GM04503 (cell line): ENCODE measurements around the gene KCNA1.

ENCODE experiments used
- DNase-seq: peaks from one replicate; pipeline ENCODE4 v3.0.0-alpha.2; 2012; ENCODE audit warnings: low read depth

Gene KCNA1

DNA sequence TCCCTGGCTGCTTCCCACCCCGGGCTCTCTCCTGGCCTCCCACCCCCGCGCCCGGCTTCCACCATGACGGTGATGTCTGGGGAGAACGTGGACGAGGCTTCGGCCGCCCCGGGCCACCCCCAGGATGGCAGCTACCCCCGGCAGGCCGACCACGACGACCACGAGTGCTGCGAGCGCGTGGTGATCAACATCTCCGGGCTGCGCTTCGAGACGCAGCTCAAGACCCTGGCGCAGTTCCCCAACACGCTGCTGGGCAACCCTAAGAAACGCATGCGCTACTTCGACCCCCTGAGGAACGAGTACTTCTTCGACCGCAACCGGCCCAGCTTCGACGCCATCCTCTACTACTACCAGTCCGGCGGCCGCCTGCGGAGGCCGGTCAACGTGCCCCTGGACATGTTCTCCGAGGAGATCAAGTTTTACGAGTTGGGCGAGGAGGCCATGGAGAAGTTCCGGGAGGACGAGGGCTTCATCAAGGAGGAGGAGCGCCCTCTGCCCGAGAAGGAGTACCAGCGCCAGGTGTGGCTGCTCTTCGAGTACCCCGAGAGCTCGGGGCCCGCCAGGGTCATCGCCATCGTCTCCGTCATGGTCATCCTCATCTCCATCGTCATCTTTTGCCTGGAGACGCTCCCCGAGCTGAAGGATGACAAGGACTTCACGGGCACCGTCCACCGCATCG, 1.8 kb downstream of the KCNA1 start:
- no peak for DNase-seq

DNA sequence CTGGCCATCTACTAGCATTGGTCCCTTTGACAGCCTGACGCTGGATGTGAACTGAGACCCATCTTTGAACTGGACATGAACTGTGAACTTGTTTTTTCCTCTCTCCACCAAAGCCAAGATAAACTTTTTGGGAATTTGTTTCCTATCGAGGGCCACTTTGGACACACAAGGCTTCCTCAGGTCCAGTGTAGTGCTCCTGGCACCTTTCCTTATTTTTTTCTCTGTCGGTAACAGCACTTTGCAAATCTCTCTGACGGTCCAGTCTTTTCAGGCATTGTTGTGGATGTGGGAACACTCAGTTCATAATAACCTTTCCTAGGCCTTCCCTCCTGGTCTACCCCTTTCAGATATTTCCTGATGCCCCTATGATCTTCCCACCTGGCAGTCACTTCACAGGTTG, 5.0 kb downstream of the KCNA1 start:
- no peak for DNase-seq

DNA sequence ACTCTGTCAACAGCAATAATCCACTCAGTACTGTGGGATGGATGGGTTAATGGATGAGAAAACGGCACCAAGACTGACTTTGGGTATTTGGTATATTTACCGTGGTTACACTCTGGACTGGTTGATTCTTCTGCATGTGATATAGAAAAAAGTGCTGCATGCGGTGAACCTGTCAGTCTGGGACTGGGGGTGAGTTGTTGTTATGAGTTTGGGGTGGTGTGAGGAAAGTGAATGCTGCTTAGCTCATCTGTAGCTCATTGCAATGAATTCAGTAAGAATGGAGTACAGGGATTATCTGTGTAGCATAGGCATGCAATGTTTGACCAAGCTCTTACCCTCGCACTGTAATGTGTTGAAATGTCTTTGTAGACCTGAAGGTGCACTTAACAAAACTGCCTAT, 6.0 kb downstream of the KCNA1 start:
- DNase-seq: no peak

DNA sequence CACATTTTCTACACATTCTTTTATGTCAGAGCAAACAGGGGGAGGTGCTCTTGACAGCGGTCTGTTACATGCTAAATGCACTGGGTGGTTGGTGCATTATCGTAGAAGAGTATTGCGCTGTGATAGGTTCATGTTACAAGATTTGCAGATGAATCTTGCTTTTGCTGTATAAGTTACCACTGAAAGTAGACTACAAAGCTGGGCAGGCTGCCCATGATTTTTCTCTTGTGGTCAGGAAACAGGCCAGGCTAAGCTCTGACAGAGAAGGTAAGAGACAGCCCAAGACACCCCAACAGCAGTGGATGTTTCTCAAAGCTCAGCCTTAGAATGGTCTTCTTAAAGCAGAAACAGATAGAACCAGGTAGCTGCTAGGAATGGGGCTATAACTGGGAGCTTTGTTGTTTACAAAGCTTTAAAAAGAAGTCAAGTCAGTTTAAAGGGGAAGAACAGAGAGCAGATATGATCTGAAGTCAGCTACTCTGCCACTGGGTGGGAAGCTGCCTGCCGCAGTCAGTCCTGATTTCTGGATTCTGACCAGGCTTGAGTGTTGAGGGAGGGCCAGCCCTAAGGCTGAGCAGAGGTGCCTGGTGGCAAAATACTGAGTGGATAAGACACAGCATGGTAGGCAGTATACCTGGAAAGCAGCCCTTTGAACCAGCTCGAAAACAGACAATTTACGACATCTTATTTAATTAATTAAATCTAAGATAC, 9.4 kb downstream of the KCNA1 start:
- no peak for DNase-seq

DNA sequence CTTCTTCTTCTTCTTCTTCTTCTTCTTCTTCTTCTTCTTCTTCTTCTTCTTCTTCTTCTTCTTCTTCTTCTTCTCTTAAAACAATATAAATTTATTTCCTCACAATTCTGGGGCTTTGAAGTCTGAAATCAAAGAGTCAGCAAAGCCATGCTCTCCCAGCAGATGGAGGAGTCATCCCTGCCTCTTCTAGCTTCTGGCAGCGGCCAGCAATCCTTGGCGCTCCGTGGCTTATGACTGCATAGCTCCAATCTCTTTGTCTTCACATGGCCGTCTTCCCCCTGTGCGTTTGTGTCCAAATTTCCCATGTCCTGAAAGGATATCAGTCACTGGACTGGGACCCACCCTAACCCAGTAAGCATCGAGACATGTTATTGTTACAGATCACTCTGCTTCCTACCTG, 22.9 kb downstream of the KCNA1 start:
- no peak for DNase-seq

DNA sequence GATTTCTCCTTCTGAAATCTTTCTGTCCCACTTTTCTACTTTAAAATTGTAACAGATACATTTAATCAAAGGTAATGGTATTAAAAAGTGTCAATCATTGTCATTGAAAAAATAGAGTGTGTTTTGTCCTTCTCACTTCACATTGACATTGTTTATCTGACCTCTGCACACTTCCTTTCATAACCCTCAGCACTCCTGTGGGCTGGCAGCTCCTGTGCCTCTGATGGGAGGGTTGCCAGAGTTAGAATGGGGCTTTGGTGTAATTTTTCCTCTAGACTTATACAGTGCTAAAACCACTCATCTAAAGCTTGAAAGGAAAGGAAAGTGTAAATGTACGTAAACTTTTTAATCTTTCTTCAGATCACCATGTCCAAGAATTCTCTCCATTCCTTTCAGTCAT, 23.7 kb downstream of the KCNA1 start:
- DNase-seq: no peak

DNA sequence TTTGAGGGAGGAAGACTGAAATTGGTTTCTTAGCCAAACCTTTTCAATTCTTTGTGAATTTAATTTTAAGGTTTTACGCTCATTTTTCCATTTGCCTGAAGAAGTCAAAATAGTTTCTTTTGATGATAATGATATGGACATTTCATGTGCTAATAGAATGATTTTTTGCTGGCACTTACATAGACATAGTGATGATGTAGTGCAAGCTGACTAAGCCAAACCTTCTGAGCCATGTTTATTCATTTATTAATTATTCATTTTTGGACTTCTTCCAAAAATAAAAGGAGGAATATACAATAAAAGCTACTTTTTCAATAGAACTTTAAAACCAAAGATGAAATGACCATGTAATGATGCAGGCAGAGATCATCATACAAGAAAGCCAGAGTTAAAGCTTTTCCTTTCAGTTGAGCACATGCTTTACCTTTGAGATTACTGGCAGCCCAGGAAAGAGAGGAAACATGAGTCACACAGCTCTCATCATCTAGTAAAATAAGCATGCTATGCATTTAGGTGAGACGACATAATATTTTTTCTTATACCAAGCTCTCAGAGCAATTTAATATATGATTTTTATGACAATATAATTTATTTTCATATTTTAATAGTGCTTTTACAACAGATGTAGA, 24.8 kb downstream of the KCNA1 start:
- no peak for DNase-seq

DNA sequence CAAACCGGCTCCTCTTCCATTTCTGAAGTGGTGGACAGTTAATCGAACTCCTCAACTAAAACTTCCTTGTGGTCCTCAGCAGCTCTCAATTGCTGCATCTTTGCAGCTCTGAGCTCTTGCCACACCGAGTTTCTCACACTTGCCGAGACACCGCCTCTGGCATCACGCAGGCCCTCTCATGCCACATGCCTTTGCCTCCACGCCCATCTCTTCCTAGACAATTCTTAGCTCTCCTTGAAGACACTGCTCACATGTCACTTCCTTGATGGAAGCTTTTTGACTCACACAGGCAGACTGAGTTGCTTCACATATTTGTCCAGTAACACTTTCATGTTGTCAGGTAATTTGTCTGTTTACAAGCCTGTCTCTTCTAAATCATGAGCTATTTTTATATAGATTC, 29.2 kb downstream of the KCNA1 start:
- no peak for DNase-seq

DNA sequence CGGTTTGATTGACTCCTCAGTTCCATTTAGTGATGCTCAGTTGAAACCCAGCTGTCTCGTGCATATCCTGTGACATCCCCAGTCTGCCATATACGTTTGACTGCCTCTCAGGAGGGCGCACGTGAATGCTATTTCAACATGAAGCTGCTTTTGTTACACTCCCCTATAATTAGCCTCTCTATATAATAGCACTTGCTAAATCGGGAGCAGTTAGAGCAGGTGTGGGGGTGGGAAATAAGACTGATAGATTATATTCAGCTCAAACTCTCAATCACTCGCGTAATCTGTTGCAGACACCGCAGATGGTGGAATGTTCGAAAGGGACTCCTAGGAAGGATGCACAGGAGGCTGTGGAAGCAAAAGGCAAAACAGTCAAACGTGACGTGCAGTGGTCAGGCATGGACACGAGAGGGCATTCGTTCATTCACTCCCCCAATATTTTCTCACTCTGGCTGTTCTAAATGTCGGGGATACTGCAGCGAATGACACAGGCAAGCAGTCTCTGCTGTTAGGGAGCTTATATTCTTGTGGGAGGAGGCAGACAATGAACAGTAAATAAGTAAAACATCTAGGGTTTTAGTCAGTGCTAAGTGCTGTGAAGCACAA, 29.8 kb downstream of the KCNA1 start:
- DNase-seq: no peak

DNA sequence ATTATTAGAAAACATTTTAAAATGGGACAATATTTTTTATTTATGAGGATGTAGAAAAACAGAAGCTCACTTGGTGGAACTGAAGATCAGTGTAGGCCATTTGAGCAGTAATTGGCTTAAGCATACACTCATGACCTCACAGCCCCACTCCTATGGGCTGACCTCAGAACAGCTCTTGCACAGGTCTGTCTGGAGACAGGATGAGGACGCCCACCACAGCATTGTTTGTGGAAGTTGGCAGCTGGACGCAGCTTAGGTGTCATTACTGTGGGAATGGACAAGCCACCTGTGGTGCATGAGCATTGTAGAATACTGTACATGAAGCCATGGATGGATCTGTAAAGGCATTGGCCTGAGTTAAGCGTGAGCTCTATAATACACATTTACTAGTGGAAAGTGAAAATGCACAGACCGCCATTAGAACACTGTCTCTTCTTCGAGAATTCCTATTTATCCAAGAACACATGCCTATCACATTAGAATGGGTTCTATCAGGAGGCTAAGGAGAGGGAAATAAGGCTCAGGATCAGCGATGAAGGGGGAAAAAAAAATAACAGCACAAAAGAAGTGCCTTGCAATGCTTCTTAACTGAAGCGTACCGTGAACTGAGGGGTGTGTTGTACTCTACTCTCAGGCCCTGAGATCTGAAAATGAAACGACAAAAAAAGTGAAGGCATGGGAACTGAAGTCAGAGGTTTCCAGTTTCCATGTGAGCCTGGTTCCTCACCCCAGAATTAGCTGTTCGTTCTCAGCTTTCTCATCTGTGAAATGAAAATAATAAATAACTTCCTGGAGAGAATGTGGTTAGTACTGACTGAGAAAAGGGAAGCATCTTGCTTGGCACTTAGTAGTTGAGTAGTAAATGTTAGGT, 33.6 kb downstream of the KCNA1 start:
- no peak for DNase-seq

DNA sequence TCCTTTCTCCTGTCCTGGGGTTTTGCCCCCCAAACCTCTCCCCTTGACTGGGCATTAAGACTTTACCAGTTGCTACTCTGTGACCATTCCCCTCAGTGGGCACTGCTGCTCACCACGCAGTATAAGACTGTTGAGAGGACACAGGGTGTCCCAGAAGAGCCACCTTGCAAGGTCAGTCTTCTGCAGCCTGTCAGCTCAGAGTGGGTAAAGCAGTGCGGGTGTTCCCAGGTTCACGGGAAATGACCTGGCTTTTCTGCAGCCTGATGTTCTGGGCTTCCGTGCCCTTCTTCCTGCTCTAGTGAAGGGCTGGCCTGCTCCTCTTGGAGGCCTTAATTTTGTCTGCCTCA, 34.2 kb downstream of the KCNA1 start:
- DNase-seq: no peak

DNA sequence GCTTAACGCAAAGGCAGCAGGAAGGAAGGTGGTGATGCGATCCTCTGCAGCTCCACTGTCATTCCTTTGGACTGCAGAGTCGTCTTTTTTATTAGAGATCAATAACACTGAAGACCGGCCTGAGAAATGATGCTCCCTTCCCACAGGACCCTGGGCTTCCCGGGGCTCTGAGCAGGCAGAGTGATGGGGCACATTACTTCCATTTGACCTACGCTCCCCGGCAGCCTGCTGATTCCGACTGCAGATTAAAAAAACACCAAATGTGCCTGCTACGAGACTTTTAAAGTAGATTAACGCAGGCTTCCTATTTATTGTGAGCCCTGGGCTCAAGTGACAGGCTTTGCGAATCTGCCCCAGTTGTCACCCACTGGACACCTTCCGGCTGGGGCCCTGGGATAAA, 37.5 kb downstream of the KCNA1 start:
- no peak for DNase-seq

DNA sequence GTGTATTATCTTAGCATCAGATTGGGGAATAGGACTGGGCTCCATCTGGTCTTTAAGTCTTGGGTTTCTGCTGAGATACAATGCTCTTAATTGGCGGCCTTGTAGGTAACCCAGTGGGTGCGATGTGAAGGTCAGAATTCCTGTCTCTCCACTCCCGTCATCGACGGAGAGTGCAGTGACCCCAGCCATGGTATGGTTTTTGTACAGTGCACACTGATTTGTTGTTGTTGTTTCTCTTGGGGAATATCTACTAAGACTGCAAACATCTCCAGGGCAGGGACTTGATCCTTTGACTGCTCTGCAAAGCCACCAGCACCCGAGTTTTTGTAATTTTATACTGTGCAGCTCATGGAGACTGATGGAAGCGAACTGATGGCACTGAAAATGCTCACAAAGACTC, 41.4 kb downstream of the KCNA1 start:
- no peak for DNase-seq

DNA sequence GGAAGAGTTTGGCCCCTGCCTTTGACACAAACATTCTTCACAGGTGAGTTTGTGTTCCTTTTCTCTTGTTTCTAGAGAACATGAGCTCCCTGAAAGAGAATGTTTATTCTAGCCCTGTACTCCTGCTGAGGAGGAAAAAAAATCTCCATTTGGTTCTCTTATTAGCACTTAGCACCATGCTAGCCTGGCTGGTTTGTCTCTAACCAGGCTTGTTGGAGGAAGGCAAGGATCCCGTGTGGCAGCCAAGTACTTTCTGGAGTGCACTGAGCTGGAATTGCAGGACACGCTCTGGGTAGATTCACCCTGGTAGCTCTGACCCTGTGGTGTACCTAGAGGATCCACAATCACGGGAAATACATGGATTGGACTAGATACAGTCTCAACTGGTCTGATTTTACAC, 41.9 kb downstream of the KCNA1 start:
- no peak for DNase-seq

DNA sequence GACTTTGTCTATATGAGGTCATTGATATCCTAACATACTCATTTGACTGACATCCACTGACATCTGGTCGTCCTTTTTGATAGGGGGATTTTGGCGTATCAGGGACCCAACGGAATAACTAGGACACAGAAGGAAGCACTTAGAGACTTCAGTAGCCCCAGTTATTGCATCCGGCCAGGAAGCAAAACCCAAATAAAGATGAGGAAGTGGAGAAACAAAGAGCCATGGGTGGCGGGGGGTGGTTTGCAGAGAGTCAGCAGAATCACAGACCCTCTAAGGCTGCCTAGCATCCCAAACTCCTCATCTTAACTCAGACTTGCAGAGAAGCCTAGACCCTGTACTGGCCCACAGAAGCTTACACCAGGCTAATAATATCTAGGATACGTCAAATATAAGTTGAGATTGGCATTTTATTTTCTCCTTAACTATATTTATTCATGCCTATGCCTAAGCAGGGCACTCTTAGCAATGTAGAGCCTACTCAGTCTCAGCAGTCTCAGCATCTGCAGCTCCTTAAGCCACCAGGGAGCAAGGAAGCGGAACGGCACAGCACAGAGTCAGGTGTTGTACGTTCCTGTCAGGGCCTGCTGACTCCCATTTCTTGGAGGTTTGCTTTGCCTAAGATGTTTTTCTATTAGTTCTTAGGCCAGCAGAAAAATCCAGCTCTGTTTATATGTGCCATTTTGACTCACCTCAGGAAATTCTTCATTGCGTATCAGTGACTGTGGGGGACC, 45.1 kb downstream of the KCNA1 start:
- DNase-seq: no peak

DNA sequence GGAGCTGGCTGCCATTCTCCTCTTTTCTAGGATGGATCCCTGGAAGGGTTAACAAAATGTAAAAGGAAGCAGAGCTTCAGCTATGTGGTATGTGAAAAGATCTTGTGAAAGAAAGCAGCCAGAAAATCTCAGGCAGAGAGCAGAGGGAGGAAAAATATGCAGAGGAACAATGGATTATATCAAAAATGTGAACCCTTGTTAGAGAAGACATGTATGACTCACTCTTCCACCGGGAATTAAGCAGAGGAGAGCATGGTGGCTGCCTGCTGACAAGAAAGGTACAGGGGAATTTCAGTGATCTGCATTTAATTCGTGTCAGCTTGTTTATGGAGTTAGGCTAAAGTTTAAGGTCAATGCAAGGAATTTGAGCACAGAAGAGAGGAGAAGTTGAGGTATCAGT, 46.3 kb downstream of the KCNA1 start:
- DNase-seq: no peak

DNA sequence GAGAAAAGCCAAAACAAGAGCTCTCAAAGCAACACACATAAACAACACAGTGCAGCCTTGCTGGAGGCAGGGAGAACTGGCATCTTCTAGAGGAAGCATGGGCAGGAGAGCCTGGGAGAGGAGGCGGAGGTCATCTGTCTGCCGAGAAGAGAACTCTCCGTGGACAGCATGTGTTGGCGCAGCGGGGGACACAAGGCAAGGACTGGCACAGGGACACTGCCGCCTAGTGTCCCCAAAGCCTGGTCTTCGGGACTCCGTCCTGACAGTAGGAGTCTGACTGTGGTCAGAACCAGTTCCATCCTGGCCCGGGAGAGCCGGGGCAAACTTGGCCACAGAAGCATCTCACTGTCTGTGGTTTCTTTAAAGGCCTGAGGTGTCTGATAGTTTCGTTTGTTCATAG, 47.3 kb downstream of the KCNA1 start:
- no peak for DNase-seq

DNA sequence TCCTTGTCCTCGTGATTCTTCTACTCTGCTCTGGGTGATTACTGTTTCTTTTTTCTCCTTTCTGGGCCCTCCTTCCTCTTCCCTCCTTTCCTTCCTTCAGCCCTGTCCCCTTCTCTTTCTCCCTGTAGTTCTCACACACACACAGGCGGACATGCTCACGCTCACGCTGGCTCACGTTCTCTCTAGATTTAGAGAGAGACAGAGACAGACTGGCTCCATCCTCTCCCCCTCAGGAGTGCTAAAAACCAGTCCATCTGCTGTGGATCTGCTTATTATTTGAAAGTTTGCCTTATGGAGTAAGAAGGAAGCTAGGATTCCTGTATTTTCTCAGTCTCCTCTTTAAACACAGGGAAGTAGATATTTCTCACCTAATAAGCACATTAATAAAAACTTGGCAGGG, 48.1 kb downstream of the KCNA1 start:
- DNase-seq: no peak

DNA sequence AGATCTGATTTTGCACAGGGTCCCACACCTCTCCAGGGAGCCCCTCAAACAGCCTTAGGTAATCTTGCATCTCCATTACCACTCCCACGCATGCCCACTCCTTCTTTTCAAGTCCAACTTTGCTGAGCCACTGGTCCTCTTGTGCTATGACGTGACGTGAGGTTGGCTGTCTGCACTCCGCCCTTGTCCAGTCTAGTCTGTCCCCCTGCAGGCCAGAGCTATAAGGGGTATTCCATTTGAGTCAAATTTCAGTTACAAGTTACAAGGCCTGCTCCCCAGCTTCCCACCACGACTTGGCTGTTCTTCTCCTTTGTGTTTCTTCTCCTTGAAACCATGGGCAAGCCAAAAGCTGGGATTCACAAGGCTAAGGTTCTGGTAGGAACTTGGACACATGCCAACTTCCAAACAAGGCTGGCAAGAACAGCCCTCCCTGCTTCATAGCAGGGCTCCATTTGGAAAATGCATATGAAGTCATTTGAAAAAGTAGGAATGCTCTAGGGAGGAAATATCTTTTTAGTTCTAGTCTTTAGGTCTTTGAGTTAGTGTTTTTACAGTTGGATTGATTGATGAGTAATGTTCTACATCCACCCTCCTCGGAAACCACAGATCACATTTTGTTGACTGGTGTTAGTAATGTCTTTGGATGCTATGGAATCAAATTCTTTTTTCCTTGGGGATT, 49.1 kb downstream of the KCNA1 start:
- no peak for DNase-seq

DNA sequence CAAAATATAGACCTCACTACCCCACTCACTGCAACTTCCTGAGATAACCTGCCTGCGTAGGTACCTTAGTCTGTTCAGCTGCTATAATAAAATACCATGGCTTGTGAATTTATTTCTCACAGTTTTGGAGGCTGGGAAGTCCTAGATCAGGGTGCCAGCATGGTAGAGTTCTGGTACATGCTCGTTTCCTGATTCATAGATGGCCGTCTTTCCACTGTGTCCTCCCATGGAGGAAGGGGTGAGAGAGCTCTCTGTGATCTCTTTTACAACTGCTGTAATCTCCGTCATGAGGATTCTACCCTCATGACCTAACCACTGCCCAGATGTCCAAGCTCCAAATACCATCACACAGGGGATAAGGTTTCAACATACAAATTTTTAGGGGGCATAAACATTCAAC, 49.7 kb downstream of the KCNA1 start:
- DNase-seq: no peak

DNA sequence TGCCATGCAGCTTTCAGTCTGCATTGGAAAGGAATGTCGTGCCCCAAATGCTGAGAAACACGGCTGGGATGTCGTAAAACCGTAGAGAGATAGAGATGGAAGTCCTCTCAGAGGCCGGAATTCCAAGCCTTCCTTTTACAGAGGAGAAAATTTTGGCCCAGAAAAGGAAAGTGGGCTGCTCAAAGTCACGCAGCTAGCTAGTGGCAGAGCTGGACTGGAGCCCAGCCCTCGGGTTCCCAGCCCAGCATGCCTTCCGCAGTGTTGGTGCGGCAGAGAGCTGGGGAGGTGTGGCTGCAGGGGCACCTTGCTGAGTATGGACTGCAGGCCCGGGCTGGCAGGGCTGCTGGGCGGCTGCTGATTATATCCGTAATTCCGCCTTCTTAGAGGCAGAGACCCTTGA, 50.3 kb downstream of the KCNA1 start:
- DNase-seq: no peak
